DMS53 (cell line): ENCODE measurements around the gene GREB1.

Experiments
- DNase-seq: peaks from one replicate; lab custom pipeline; 2025; lab: John Stamatoyannopoulos, UW

GREB1 gene

DNA sequence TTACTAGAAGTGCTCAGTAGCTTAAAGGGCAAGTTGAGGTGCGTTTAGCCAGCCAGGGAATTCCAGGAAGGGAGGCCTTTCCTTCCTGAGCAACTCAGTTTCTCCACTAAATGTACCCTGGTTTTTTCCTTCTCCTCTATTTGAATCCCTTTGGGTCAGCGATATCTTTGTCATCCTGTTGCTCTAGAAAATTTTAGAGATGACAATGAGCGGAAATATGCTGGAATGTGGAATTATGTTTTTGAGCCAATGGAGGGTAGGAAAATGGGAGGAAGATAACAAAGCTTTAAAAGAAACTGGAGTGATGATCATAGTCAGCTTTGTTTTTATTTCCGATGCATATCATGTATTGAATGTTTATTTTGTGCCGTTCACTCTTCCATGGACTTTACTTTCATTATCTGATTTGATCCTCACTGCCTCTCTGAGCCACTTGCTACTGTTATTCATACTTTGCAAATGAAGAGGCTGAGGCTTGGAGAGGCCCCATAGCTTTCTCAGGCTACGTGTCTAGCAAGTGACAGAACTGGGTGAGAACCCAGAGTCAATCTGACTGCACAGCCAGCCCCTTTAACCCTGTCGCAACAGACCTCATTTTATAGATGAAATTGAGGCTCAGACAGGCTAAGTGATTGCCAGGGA is 68.8 kb downstream of the GREB1 start:
- DNase-seq, result no peak

DNA sequence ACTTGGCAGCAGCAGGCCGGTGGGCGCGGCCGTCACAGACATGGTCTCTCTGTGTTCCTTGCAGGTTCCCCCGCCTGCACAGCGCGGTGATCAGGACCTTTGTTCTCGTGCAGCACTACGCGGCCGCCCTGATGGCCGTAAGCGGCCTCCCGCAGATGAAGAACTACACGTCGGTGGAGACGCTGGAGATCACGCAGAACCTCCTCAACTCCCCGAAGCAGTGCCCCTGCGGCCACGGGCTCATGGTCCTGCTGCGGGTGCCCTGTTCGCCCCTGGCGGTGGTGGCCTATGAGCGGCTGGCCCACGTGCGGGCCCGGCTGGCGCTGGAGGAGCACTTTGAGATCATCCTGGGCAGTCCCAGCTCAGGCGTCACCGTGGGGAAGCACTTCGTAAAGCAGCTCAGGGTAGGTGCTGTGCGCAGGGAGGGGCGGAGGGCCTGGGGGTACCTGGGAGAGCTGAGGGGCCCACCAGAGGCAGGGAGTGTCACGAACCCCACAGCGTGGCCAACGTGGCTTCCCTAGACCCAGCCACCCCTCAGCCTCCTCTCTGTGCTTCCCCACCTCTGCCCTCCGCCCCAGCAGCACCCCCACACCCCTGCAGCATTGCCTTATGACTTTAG is 76.9 kb downstream of the GREB1 start:
- DNase-seq, result no peak

DNA sequence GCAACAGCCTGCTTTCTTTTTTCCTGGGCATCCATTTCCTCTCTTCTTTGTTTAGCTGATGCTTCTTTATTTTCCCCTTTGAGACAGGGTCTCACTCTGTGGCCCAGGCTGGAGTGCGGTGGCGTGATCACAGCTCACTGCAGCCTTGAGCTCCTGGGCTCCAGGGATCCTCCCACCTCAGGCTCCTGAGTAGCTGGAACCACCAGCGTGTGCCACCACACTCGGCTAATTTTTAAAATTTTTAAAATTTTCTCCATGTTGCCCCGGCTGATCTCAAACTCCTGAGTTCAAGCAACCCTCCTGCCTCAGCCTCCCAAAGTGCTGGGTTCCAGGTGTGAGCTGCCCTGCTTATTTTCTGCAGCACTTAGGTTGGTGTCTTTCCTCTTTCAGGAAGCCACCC is 77.4 kb downstream of the GREB1 start:
- DNase-seq, result no peak

DNA sequence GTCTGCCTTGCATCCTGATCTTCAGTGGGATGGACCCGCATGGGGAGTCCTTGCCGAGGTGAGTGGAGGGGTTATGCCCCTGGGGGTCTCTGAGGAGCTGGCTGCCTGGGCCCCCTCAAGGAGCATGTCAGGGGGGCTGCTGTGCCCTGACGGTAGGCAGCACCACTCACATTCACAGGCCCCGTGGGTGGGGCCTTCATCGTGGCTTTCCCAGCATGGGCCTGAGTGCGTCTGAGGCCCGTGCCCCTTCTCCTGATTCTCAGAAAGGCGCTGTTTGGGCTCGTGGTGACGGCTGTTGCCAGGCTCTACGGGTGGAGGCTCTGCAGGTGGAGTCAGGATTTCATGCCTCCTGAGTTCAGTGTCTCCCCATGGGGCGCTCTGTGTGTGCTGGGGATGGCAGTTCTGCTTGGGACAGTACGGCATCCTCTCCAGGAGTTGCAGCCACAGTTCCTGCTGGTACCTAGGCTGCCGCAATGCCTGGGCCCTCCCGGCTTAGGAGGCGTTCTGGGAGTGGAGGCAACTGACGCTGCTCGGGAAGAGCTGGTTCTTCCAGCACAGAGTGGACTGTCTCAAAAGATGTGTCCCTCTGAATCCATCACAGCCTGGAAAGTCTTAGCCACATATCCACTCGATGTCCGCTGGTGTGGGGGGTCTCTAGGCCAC is 78.8 kb downstream of the GREB1 start:
- DNase-seq, result no peak

DNA sequence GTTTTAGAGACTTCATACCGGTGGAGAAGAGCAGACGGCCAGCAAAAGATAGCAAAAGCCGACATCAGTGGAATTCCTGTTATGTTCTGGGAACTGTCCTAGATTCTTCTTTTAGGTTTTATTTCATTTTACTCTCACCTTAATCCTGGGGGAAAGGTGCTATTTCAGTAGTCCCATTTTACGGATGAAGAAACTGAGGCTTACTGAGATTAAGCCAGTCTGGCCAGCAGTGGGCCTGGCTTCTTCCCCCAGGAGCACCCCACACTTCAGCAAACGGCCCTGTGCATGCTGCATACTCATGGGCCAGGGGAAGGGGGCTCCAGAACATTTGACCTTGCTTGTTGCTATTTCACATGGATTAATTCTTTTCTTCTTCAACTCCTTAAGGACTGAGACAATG is 79.5 kb downstream of the GREB1 start:
- DNase-seq, result no peak

DNA sequence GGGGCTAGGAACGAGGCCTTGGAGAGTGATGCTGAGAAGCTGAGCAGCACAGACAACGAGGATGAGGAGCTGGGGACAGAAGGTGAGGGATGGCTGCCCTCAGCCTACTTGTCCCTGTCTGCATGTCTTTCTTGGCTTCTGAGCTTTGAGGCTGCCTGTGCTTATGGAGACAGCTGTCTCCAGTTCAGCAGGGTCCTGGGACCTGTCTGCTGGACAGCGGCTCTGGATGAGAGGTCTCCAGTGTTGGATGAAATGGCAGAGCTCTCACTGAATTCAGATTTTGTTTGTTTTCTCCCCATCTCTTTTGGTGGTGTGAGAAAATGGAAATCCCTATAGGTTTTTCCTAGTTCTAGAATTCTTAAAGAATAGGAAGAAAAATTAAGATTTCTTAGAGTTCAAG is 81.4 kb downstream of the GREB1 start:
- DNase-seq, result no peak

DNA sequence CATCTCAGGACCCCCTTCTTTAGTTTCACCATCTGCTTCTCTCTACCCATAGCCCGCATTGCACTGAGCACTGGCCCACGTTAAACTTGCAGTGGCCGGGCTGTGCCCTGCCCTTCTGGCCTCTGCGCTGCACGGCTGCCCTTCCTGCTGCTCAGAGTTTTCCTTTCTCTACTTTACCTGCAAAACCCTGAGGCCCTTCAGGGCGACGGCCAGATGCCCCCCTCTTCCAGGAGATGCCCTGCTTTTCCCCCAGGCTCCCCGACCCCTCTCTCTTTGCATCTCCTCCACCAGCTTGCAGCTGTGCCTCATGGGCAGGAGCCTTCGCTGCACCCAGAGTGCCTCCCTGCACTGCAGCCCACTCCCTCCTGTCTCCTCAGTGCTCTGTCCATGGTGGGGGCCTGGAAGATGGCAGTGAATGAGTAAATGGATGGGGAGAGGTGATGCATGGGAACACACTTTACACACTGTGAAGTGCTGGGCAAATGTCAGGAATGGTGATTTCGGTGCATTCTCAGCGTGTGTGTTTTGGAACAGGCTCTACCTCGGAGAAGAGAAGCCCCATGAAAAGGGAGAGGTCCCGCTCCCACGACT is 82.3 kb downstream of the GREB1 start:
- DNase-seq, result no peak

DNA sequence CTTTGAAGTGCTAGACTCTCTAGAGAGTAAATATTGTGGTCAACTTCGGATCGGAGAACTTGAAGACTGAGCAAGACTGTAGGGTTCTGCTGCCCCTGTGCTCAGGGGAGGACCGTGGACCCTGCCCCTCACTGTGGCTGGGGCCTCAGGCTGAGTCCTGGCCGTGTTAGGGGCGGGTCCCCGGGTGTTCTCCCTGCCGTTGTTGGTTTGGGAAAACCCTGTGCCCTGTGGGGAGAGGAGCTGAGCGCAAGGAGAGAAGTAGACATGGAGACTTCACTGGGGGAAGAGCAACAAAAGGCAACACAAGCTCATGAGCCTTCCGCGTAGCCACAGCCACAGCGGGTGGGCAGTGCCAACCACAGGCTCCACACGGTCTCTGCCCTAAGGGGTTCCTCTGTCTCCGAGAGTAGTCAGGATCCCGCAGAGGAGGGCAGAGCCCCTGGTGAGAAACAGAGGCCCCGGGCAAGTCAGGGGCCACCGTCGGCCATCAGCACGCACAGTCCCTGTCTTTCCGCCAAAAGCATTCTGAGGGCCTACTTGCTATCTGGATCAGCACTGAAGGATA is 83.1 kb downstream of the GREB1 start:
- no peak for DNase-seq

DNA sequence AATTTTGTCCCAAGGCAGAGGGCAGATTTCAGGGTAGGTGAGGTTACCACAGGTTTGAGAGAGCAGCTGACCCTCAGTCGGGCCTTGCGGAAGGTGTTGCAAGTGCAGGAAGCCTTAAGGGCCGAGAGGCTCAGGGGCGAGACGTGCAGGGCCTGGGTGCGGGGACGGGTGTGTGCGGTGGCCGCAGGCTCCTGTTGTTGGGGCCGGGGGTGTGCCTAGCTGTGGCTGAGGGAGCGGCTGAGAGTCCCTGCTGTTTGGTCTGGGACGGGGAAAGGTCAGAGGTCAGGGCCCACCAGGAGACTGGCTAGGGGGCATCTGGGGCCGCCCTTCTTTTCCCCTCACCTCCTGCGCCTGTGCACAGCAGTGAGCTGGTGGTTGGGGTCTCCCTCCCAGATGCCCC is 83.7 kb downstream of the GREB1 start:
- DNase-seq, result no peak

DNA sequence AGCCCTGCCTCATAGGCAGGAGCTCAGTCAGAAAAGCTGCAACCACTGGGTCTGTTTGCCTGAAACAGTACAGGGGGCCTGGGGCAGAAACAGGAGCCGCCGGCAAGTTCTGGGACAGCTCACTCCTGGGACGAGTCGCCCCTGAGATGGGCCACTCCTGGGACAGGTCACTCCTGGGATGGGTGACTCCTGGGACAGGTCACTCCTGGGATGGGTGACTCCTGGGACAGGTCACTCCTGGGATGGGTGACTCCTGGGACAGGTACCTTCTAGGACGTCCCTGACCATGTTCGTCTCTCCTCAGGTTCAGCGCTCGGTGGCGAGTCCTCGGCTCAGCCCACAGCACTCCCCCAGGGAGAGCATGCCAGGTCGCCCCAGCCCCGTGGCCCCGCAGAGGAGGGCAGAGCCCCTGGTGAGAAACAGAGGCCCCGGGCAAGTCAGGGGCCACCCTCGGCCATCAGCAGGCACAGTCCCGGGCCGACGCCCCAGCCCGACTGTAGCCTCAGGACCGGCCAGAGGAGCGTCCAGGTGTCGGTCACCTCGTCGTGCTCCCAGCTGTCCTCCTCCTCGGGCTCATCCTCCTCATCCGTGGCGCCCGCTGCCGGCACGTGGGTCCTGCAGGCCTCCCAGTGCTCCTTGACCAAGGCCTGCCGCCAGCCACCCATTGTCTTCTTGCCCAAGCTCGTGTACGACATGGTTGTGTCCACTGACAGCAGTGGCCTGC is 84.3 kb downstream of the GREB1 start:
- no peak for DNase-seq

DNA sequence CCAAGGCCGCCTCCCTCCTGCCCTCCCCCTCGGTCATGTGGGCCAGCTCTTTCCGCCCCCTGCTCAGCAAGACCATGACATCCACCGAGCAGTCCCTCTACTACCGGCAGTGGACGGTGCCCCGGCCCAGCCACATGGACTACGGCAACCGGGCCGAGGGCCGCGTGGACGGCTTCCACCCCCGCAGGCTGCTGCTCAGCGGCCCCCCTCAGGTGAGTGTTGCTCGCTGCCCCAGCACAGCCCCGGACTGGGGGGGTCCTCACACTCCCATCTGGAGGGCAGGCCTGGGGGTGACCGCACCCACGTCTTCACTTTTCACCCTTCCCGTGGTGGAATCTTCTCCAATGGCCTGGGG is 84.8 kb downstream of the GREB1 start:
- no peak for DNase-seq

DNA sequence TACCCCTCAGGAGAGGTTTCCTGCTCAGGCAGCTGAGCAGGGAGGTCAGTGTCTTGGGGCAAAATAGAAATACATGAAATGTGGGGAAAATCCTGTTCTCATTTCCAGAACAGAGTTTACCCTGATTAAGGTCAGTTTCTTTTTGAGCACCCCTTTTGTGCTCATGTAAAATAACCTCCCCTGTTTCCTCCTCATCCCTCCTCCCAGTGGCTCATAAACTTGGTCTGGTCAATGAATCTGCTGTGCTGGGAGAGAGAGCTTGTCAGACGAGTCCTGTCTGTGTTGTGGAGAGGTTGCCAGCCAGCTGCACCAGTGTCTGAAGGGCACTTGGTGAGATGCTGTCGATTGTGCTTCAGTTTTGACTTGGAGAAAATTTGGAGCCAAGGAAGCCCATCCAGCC is 87.6 kb downstream of the GREB1 start:
- no peak for DNase-seq

DNA sequence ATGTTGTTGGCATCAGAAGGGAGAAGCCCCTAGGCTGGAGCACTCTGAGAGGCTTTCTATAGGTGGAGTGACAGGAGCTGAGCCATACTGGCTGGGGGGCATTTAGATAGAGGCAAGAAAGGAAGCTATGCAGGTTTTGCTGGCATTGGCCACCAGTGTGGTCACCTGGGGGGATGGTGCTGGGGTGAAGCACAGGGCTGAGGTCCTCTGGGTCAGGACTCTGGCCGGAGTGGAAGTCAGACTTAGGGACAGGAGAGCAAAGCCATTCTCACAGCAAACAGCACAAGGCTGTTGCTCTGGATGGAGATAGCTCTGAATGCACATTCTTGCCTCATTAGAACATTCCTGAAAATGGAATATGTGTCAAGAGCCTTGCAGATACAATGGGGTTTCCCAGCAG is 88.8 kb downstream of the GREB1 start:
- no peak for DNase-seq

DNA sequence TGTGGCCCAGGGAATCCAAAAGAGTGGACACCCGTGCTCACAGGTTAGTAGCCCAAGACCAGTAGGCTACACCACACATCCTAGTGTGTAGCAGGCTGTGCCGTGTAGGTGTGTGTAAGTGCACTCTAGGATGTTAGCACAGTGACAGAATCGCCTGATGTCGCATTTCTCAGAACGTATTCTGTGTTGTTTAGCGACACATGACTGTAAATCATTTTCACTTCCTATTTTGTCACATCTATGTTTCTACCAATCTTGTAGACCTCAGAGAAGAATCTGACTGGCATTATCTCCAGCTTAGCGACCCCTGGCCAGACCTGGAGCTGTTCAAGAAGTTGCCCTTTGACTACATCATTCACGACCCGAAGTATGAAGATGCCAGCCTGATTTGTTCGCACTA is 91.0 kb downstream of the GREB1 start:
- DNase-seq, result no peak

DNA sequence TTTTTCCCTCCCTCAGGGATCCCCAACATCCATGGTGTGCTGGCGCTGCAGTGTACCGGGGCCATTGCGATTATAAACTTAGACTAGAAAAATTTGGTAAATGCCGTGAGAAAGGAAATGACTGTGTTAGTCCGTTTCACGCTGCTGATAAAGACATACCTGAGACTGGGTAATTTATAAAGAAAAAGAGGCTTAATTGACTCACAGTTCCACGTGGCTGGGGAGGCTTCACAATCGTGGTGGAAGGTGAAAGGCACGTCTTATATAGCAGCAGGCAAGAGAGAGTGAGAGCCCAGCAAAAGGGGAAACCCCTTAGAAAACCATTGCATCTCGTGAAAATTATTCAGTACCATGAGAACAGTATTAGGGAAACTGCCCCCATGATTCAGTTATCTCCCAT is 91.8 kb downstream of the GREB1 start:
- no peak for DNase-seq

DNA sequence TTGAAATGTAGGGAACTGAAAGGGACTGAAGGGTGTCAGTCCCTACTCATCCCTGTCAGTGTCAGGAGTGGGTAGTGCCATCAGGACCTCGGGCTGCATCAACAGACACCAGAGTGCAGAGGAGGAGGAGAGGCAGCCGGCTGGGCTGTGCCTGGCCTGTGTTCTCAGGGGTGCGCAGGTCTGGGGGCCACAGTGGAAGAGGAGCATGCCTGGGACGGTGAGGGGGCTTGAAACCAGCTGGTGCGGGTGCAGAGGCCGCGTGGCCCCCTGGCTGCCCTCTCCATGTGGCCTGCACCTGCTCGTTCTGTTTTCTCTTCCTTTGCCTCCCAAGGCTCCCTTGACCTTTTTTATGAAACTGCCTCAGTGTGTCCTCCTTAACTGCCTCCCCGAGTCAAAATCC is 94.8 kb downstream of the GREB1 start:
- no peak for DNase-seq

DNA sequence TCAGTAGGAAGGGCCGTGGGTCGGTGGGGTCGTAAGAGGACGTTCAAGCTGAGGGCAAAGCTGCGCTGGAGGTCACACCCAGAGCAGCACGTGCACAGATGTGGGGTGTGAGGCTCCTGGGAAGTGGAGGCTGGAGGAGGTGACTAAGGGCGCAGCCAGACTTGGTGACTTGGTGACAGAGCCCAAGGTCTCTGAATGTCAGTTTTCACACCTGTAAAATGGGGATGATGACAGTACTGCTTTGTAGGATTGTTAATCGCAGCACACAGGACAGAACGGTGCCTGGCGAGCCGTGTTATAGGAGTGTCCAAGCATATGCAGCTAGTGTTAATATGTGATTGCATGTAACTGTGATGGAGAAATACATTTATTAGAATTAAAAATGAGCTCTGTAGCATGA is 95.4 kb downstream of the GREB1 start:
- no peak for DNase-seq

DNA sequence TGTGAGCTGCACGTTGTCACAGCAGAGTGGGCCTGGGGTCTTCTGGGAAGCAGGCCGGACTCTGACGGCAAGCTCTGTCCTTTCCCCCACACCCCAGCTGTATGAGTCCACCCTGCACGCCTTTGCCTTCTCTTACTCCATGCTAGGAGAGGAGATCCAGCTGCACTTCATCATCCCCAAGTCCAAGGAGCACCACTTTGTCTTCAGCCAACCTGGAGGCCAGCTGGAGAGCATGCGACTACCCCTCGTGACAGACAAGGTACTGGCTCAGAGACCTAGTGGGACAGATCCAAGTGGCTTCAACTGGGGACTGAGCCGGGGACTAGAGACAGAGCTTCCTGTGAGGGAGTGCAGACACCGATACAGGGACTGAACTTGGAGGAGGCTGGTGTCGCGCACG is 96.0 kb downstream of the GREB1 start:
- DNase-seq, result no peak

DNA sequence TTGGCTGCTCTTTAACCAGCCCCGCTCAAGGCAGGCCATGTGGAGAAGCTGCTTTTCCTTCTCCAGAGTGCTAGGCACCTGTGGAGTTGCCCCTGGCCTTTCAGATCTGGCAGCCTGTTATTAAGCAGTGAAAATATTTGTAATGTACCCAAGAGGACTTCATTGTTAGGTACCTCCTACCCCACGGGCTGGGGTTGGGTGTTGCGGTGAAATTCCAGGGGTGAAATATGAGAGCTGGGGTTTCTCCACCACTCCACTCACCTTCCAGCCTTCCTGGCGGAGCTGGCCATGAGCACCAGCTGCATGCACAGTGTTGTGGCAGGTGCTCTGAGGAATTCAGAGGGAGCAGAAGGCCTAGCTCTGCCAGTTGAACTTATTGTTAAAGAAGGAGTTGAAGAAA is 97.0 kb downstream of the GREB1 start:
- no peak for DNase-seq

DNA sequence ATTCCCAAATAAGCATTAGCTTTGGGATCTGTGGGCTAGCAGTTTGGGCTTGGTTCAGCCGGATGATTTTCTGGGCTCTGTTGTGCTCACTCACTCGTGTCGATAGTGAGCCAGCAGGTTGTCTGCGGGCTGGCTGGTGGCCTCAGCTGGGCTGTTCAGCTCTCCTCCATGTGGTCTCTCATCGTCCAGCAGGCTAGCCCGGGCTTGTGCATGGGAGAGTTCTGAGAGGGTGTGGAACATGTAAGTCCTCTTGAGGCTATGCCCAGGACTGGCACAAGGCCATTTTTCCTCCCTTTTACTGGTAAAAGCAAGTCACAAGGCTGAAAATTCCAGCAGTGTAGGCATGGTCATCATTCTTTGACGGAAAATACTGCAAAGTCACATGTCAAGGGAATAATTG is 97.6 kb downstream of the GREB1 start:
- no peak for DNase-seq

DNA sequence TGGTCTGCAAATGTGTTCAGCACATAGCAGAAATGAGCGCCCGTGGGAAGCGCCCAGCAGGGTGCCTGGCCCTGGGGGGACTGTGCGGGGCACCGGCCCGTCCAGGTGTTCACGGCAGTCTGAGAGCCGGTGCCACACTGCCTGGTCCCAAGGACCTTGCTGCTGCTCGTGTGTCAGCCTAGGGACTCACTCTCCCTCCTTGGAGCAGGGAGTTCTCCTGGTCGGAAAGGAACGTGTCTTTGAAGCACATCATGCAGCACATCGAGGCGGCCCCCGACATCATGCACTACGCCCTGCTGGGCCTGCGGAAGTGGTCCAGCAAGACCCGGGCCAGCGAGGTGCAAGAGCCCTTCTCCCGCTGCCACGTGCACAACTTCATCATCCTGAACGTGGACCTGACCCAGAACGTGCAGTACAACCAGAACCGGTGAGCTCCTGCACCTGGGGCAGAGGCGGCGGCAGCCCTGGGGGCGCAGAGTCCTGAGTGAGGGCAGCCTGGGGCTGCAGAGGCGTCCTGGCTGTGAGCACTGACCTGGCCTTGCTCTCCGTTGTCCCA is 100.2 kb downstream of the GREB1 start:
- no peak for DNase-seq

DNA sequence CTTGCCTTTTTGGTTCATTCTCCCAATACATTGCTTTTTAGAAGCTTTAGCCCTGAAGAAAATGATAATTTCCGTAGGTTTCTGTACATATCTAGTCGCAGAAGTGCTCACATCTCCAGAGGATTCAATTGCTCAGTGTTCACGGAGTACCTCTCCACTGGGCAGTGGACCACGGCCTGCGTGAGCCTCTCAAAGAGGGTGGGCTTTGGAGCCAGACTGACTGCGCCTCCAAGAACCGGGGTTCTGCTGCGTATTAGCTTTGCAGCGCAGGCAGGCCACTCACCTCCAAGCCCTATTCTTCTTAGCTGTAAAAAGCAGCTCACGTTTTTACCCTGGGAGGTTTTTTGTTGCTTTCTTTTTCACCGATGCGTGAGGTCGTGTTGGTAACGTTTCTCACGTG is 100.7 kb downstream of the GREB1 start:
- no peak for DNase-seq
